Naive thymus-derived CD4-positive, alpha-beta T cell (primary cell): ENCODE results near the gene ROR2. TPM values are rescaled to one million over a fixed set of nuclear protein-coding genes. Genes with fewer than 3 reads are reported as not detected.
"Not testable (repeated sequence)": the region's sequence is repeated elsewhere in the genome, so short reads cannot be mapped to it uniquely, and the experiment has no call there.

Source experiments
- ATAC-seq: fragments of 150-1000 bp; cut with Tn5 transposase; 2 replicates; pipeline ENCODE4 v1.10.0; 2021; ENCODE audit warnings: mild to moderate bottlenecking, moderate library complexity
- CTCF ChIA-PET: fragments of 350-600 bp; sonication (Branson Sonifier 250); formaldehyde crosslinking; loops from one replicate; lab custom pipeline; 2021; ENCODE audit warnings: antibody characterized with exemption; lab: Charles Lee
- POLR2A ChIA-PET: fragments of 350-600 bp; sonication (Branson Sonifier 250); formaldehyde crosslinking; loops from one replicate; lab custom pipeline; 2021; ENCODE audit warnings: antibody characterized with exemption, inconsistent platforms; lab: Charles Lee
- DNase-seq, 9 donors: peaks; one replicate each; pipeline versions ENCODE4 v3.0.0 to v3.0.0-alpha.2; 2020 to 2022; ENCODE audit warnings: mixed read lengths in 1 of 9
- H3K27ac ChIP-seq: one replicate; pipeline ENCODE4 v1.7.0; 2013; ENCODE audit warnings: mild to moderate bottlenecking, low read depth, low read length, moderate library complexity
- H3K27me3 ChIP-seq, 2 donors: one replicate each; pipeline ENCODE4 v1.7.0; 2013; ENCODE audit warnings: low read length in 2 of 2, mild to moderate bottlenecking in 2 of 2, moderate library complexity in 2 of 2; ENCODE audit not compliant: control insufficient read depth in 2 of 2, insufficient read depth in 2 of 2
- H3K36me3 ChIP-seq, 3 experiments: 1 replicate in 2 of 3; 2 replicates in 1 of 3; pipeline ENCODE4 v1.7.0; 2013; ENCODE audit warnings: low read length in 3 of 3, mild to moderate bottlenecking in 3 of 3, moderate library complexity in 1 of 3; ENCODE audit not compliant: insufficient read depth in 3 of 3, control insufficient read depth in 2 of 3
- H3K4me1 ChIP-seq, 2 donors: one replicate each; pipeline ENCODE4 v1.7.0; 2013; ENCODE audit warnings: low read length in 2 of 2, mild to moderate bottlenecking in 2 of 2, moderate library complexity in 1 of 2; ENCODE audit not compliant: control insufficient read depth in 2 of 2, insufficient read depth in 2 of 2
- H3K4me3 ChIP-seq: 2 replicates; pipeline ENCODE4 v1.7.0; 2013; ENCODE audit warnings: mild to moderate bottlenecking, low read length
- H3K9me3 ChIP-seq, 3 experiments: 1 replicate in 2 of 3; 2 replicates in 1 of 3; pipeline ENCODE4 v1.7.0; 2013; ENCODE audit warnings: low read length in 3 of 3; ENCODE audit not compliant: control insufficient read depth in 2 of 3
- H3K27ac Mint-ChIP-seq, 9 donors: one replicate each; pipeline ENCODE4 v1.8.0; 2020 to 2022; ENCODE audit warnings: mixed read lengths in 9 of 9, mild to moderate bottlenecking in 8 of 9, moderate library complexity in 5 of 9, inconsistent platforms in 2 of 9
- H3K27me3 Mint-ChIP-seq, 5 donors: one replicate each; pipeline ENCODE4 v1.8.0; 2021 to 2022; ENCODE audit warnings: mixed read lengths in 5 of 5, mild to moderate bottlenecking in 1 of 5
- H3K36me3 Mint-ChIP-seq, 5 donors: one replicate each; pipeline ENCODE4 v1.8.0; 2020 to 2022; ENCODE audit warnings: mixed read lengths in 5 of 5, mild to moderate bottlenecking in 3 of 5, inconsistent platforms in 1 of 5
- H3K4me1 Mint-ChIP-seq, 7 donors: one replicate each; pipeline ENCODE4 v1.8.0; 2020 to 2022; ENCODE audit warnings: mixed read lengths in 7 of 7, mild to moderate bottlenecking in 3 of 7, inconsistent platforms in 1 of 7
- H3K4me3 Mint-ChIP-seq, 10 donors: one replicate each; pipeline ENCODE4 v1.8.0; 2020 to 2022; ENCODE audit warnings: mild to moderate bottlenecking in 10 of 10, mixed read lengths in 10 of 10, moderate library complexity in 6 of 10, inconsistent platforms in 2 of 10
- H3K9me3 Mint-ChIP-seq, 11 donors: one replicate each; pipeline ENCODE4 v1.8.0; 2020 to 2022; ENCODE audit warnings: mixed read lengths in 11 of 11, mild to moderate bottlenecking in 4 of 11, inconsistent platforms in 1 of 11, moderate library complexity in 1 of 11
- intact Hi-C, 2 donors: fragments of 100-400 bp; cut with micrococcal nuclease; formaldehyde crosslinking; loops; one replicate each; pipeline ENCODE4 v1.15.1; 2023
- polyA plus RNA-seq, 2 donors: library from polyadenylated mRNA; unstranded; fragments of 300-500 nt; fragmentation: Illumina TruSeq; gene quantifications; one replicate each; pipeline ENCODE4 v1.2.3, GENCODE V29; 2021
- total RNA-seq, 6 experiments: library from RNA in 5 of 6; stranded (reverse) in 5 of 6; gene quantifications; 1 replicate in 5 of 6; 2 replicates in 1 of 6; pipeline ENCODE4 v1.2.3 and lab custom pipeline; 2021 to 2026

The ROR2 gene
- total and polyA plus RNA-seq, 7 experiments from 2014 or later, result 0.48 to 2.1 TPM; not detected in 5

GRCh38 chr9:91555132-91555531 is 394.9 kb downstream of the ROR2 start:
- Histone ChIP-seq H3K9me3 (no peaks in the 10 kb centered on the region), H3K27me3 (no peaks in the 10 kb centered on the region), H3K4me3 (no peak overlapping the region), H3K4me1 (no peaks in the 10 kb centered on the region), H3K36me3 (no peaks in the 10 kb centered on the region), H3K27ac (no peak overlapping the region)
- no peak for ATAC-seq
- intact Hi-C loops, result no loop called here
- ChIA-PET POLR2A (no interaction called here), CTCF (interaction anchor here (0.7 kb wide), 1 partner anchor 520 kb away, joined by 3 read pairs; no protein-coding TSS in a partner anchor)
- H3K4me1 Mint-ChIP-seq, result no peaks in the 10 kb centered on the region
- no peak overlapping the region for H3K4me3 Mint-ChIP-seq
- H3K9me3 Mint-ChIP-seq, result peaks cover 0 to 1% (median 0%) of the 10 kb centered on the region in 11 donors
- no peak overlapping the region for H3K27ac Mint-ChIP-seq
- H3K27me3 Mint-ChIP-seq, result peaks cover 10 to 32% (median 21%) of the 10 kb centered on the region in 5 donors
- no peaks in the 10 kb centered on the region for H3K36me3 Mint-ChIP-seq
- DNase-seq, result no peak

GRCh38 chr9:91549177-91549576 is 400.9 kb downstream of the ROR2 start:
- H3K4me1 Mint-ChIP-seq, result no peaks in the 10 kb centered on the region
- peaks cover 3 to 9% (median 7%) of the 10 kb centered on the region in 5 donors for H3K27me3 Mint-ChIP-seq
- ChIA-PET CTCF (no interaction called here), POLR2A (no interaction called here)
- no peak for DNase-seq
- ATAC-seq, result no peak
- Histone ChIP-seq H3K4me3 (no peak overlapping the region), H3K27ac (no peak overlapping the region), H3K4me1 (no peaks in the 10 kb centered on the region), H3K9me3 (no peaks in the 10 kb centered on the region), H3K27me3 (no peaks in the 10 kb centered on the region), H3K36me3 (no peaks in the 10 kb centered on the region)
- H3K4me3 Mint-ChIP-seq, result no peak overlapping the region
- intact Hi-C loops, result no loop called here
- H3K36me3 Mint-ChIP-seq, result peaks cover 0 to 3% (median 0%) of the 10 kb centered on the region in 5 donors
- H3K27ac Mint-ChIP-seq, result no peak overlapping the region
- H3K9me3 Mint-ChIP-seq, result peaks cover 0 to 3% (median 0%) of the 10 kb centered on the region in 11 donors

GRCh38 chr9:91547081-91547480 is 402.9 kb downstream of the ROR2 start:
- CTCF ChIA-PET, result no interaction called here

GRCh38 chr9:91546574-91546973 is 403.5 kb downstream of the ROR2 start:
- H3K9me3 Mint-ChIP-seq, result peaks cover 0 to 7% (median 0%) of the 10 kb centered on the region in 11 donors

More at GRCh38 chr9:91547081-91547480, 402.9 kb downstream of the ROR2 start:
- DNase-seq, result no peak
- Mint-ChIP-seq H3K27ac (no peak overlapping the region), H3K9me3 (peaks cover 0 to 7% (median 0%) of the 10 kb centered on the region in 11 donors), H3K36me3 (peaks cover 0 to 3% (median 0%) of the 10 kb centered on the region in 5 donors), H3K4me1 (no peaks in the 10 kb centered on the region), H3K27me3 (peaks cover 0 to 15% (median 13%) of the 10 kb centered on the region in 5 donors), H3K4me3 (no peak overlapping the region)
- intact Hi-C loops, result no loop called here
- no peaks in the 10 kb centered on the region for H3K36me3 ChIP-seq
- no peak for ATAC-seq
- no peaks in the 10 kb centered on the region for H3K4me1 ChIP-seq
- no peak overlapping the region for H3K27ac ChIP-seq
- no peak overlapping the region for H3K4me3 ChIP-seq
- no peaks in the 10 kb centered on the region for H3K27me3 ChIP-seq
- POLR2A ChIA-PET, result no interaction called here
- no peaks in the 10 kb centered on the region for H3K9me3 ChIP-seq

GRCh38 chr9:91541734-91542133 is 408.3 kb downstream of the ROR2 start:
- H3K36me3 ChIP-seq, result no peaks in the 10 kb centered on the region
- Mint-ChIP-seq H3K4me1 (peaks cover 0 to 13% (median 0%) of the 10 kb centered on the region in 7 donors), H3K9me3 (peaks cover 0 to 6% (median 0%) of the 10 kb centered on the region in 11 donors), H3K36me3 (peaks cover 0 to 12% (median 0%) of the 10 kb centered on the region in 5 donors), H3K27ac (no peak overlapping the region), H3K27me3 (peaks cover 0 to 27% (median 8%) of the 10 kb centered on the region in 5 donors), H3K4me3 (no peak overlapping the region)
- DNase-seq (no peak), ATAC-seq (no peak)
- H3K27ac ChIP-seq, result no peak overlapping the region
- H3K4me1 ChIP-seq, result no peaks in the 10 kb centered on the region
- no peaks in the 10 kb centered on the region for H3K27me3 ChIP-seq
- ChIA-PET CTCF (no interaction called here), POLR2A (no interaction called here)
- no peaks in the 10 kb centered on the region for H3K9me3 ChIP-seq
- intact Hi-C loops, result no loop called here
- H3K4me3 ChIP-seq, result no peak overlapping the region

More at GRCh38 chr9:91546574-91546973, 403.5 kb downstream of the ROR2 start:
- DNase-seq (no peak), ATAC-seq (no peak)
- H3K9me3 ChIP-seq, result no peaks in the 10 kb centered on the region
- no peaks in the 10 kb centered on the region for H3K36me3 ChIP-seq
- H3K4me3 ChIP-seq, result no peak overlapping the region
- Mint-ChIP-seq H3K27ac (no peak overlapping the region), H3K27me3 (peaks cover 0 to 13% (median 12%) of the 10 kb centered on the region in 5 donors), H3K4me3 (no peak overlapping the region), H3K4me1 (no peaks in the 10 kb centered on the region), H3K36me3 (peaks cover 0 to 3% (median 0%) of the 10 kb centered on the region in 5 donors)
- no peak overlapping the region for H3K27ac ChIP-seq
- no peaks in the 10 kb centered on the region for H3K4me1 ChIP-seq
- ChIA-PET POLR2A (no interaction called here), CTCF (no interaction called here)
- intact Hi-C loops, result no loop called here
- H3K27me3 ChIP-seq, result no peaks in the 10 kb centered on the region

- H3K4me3 ChIP-seq, DNase-seq, H3K27me3 ChIP-seq, POLR2A ChIA-PET, CTCF ChIA-PET, H3K27ac ChIP-seq, H3K9me3 ChIP-seq, ATAC-seq, H3K4me1 ChIP-seq, H3K36me3 ChIP-seq, intact Hi-C loops, H3K9me3 Mint-ChIP-seq: not testable (repeated sequence)
- peaks cover 0 to 35% (median 8%) of the 10 kb centered on the region in 5 donors for H3K27me3 Mint-ChIP-seq
- peak overlapping the region in 1 of 9 donors; percentile 59 for H3K27ac Mint-ChIP-seq
- H3K4me1 Mint-ChIP-seq, result peaks cover 0 to 13% (median 0%) of the 10 kb centered on the region in 7 donors
- H3K4me3 Mint-ChIP-seq, result peak overlapping the region in 1 of 10 donors; percentile 67
- peaks cover 0 to 12% (median 0%) of the 10 kb centered on the region in 5 donors for H3K36me3 Mint-ChIP-seq
These were observed 409.5 kb downstream of the ROR2 start for GRCh38 chr9:91540506-91540905.

GRCh38 chr9:91536211-91536691 is 413.8 kb downstream of the ROR2 start:
- POLR2A ChIA-PET, result no interaction called here
- CTCF ChIA-PET, result no interaction called here
- Mint-ChIP-seq H3K27ac (no peak overlapping the region), H3K36me3 (peaks cover 0 to 12% (median 0%) of the 10 kb centered on the region in 5 donors), H3K27me3 (peaks cover 11 to 42% (median 18%) of the 10 kb centered on the region in 5 donors), H3K4me3 (no peak overlapping the region), H3K4me1 (peaks cover 0 to 13% (median 0%) of the 10 kb centered on the region in 7 donors), H3K9me3 (peaks cover 0 to 6% (median 0%) of the 10 kb centered on the region in 11 donors)
- intact Hi-C loops, result no loop called here
- H3K4me1 ChIP-seq, result no peaks in the 10 kb centered on the region
- ATAC-seq, result no peak
- H3K27ac ChIP-seq, result no peak overlapping the region
- H3K36me3 ChIP-seq, result no peaks in the 10 kb centered on the region
- H3K27me3 ChIP-seq, result no peaks in the 10 kb centered on the region
- no peaks in the 10 kb centered on the region for H3K9me3 ChIP-seq
- H3K4me3 ChIP-seq, result no peak overlapping the region
- DNase-seq, result no peak
